Mammary epithelial cell (primary cell): ENCODE results near the gene CUTA.

ENCODE experiments used
- CTCF ChIP-seq, 2 donors: IDR thresholded peaks in 1 of 2; conservative IDR thresholded peaks in 1 of 2; 2 replicates each; pipeline ENCODE4 v1.5.1; 2011 to 2012; ENCODE audit warnings: inconsistent platforms in 2 of 2, low read length in 2 of 2, mild to moderate bottlenecking in 2 of 2, control low read depth in 1 of 2, low read depth in 1 of 2; ENCODE audit not compliant: insufficient read depth in 1 of 2; ENCODE audit errors: extremely low read depth in 1 of 2
- EZH2 ChIP-seq: IDR thresholded peaks from 2 replicates; pipeline ENCODE4 v1.6.1; 2012; ENCODE audit warnings: low read length, inconsistent platforms, borderline replicate concordance

- TF ChIP-seq CTCF (conservative IDR thresholded peaks at IDR 0.05 in 1 of 2, IDR thresholded peaks at IDR 0.05 in 1 of 2; ENCODE audit: extremely low read depth in 1 of 2, insufficient read depth in 1 of 2, low read depth in 1 of 2, low read length in 2 of 2) (no peak), EZH2 (no peak)
These were observed 7.2 kb upstream of the CUTA start for GRCh38 chr6:33424855-33425667.
